NCI-H82 treated with DMSO at 0.1 percent for 48 hours (cell line): ENCODE data around the gene CHST13.

ENCODE experiments used
- DNase-seq: peaks from one replicate; lab custom pipeline; 2025; ENCODE audit not compliant: unreplicated experiment; lab: John Stamatoyannopoulos, UW

The CHST13 gene

GRCh38 chr3:126540342-126540849, 16.4 kb downstream of the CHST13 start:
- no peak for DNase-seq

- no peak for DNase-seq
These were observed 17.1 kb downstream of the CHST13 start for GRCh38 chr3:126540951-126541627.

GRCh38 chr3:126541628-126542339, 17.8 kb downstream of the CHST13 start:
- no peak for DNase-seq

DNA sequence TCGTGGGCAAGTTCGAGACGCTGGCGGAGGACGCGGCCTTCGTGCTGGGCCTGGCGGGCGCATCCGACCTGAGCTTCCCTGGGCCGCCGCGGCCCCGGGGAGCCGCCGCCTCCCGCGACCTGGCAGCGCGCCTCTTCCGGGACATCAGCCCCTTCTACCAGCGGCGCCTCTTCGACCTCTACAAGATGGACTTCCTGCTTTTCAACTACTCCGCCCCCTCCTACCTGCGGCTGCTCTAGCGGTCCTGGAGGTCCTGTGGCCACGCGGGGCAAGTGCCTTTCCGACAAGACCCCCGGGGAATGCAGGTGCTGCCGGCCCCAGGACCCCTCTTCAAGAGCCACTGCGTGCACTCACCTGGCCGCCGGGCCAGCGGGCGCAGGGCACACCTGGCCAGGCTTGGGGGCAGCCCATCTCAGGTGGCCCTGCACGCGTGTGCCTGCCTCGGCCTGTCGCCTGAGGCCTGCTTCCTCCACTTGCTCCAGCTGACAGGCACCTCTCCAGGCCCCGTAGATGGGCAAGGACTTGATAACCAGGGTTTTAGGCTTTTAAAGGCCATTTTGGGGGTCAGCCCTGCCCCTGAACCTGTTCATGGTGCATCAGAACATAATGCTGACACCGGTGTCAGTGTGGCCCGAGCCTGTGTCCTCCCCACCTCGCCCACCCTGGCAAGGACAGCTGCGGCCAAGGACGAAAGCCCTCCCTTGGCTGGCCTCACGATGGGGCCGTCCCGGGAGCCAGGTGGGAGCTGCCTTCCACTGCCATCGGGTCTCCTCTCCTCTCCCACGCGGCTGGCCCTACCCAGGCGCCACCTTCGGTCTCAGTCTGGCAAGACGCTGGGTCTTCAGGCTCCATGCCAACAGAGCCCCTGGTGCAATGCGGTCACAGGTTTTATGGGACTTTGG, 18.6 kb downstream of the CHST13 start:
- no peak for DNase-seq

- DNase-seq: no peak
These were observed 19.6 kb downstream of the CHST13 start for GRCh38 chr3:126543457-126544061.

- DNase-seq: no peak
These were observed 20.8 kb downstream of the CHST13 start for GRCh38 chr3:126544596-126545281.

DNA sequence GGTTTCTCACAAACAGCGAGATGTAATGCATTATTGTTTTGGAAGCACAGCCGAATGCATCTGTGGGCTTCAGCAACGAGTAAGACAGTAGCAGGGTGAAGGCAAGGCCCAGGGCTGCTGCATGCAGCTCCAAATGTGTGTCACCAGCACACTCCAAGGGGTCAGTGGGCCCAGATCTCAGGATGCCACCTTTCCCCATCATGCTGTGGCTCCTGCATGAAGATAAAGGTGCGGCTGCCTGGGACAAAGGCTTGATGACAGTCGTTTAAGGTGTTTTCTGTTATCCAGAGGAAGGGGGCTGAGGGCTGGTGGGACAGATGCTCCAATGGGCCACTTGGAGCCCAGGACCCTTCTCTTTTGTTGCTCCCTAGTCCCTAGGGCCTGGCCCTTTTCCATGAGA, 21.6 kb downstream of the CHST13 start:
- no peak for DNase-seq

- no peak for DNase-seq
These were observed 22.1 kb downstream of the CHST13 start for GRCh38 chr3:126546013-126546412.

DNA sequence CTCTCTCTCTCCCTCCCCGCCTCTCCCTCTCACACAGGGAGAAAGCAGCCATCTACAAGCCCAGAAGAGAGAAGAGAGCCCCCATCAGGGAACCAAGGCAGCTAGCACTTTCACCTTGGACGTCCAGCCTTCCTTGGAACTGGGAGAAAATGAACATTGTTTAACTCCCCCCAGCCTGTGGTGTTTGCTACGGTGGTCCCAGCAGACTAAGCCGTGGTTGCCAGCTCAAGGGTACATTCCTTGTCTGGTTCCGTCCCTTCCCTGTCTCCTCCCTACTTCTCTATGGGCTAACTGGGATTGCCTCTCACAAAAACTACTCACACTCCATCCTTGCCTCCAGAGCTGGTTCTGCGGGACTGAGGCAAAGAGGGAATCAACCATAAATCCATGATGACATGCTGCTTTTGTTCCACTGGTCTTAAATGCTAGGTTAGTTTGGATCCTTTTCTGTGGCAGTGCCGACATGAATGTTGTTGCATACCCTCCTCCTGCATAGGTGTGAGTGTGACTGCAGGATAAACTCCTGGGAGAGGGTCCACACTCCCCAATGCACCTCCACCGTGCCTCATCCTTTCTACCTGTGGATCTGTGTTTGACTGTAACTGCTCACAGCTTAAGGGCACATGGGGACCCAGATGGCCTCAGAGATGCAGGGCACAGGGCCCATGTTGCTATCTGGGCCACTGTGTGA, 22.7 kb downstream of the CHST13 start:
- no peak for DNase-seq

DNA sequence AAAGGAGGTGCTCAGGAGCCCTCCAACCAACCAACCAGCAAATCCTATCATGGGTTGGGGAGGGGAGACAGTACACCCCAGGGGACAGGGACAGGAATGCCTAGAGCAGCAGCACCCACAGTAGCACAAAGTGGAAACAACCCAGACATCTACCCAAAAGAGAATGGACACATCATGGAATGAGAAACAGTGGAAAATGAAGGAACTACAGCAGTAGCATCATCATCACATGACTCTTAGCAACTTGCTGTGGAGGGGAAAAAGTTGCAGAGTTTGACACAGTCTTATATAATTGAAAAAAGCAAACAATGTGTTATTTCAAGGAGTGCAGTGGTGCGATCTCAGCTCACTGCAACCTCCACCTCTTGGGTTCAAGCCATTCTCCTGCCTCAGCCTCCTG, 23.8 kb downstream of the CHST13 start:
- DNase-seq: no peak

- no peak for DNase-seq
These were observed 24.9 kb downstream of the CHST13 start for GRCh38 chr3:126548556-126549466.

- no peak for DNase-seq
These were observed 26.0 kb downstream of the CHST13 start for GRCh38 chr3:126549861-126550487.

GRCh38 chr3:126550488-126551051, 26.6 kb downstream of the CHST13 start:
- DNase-seq: no peak

GRCh38 chr3:126551121-126551838, 27.3 kb downstream of the CHST13 start:
- DNase-seq: no peak

- DNase-seq: no peak
These were observed 28.1 kb downstream of the CHST13 start for GRCh38 chr3:126551839-126552687.

DNA sequence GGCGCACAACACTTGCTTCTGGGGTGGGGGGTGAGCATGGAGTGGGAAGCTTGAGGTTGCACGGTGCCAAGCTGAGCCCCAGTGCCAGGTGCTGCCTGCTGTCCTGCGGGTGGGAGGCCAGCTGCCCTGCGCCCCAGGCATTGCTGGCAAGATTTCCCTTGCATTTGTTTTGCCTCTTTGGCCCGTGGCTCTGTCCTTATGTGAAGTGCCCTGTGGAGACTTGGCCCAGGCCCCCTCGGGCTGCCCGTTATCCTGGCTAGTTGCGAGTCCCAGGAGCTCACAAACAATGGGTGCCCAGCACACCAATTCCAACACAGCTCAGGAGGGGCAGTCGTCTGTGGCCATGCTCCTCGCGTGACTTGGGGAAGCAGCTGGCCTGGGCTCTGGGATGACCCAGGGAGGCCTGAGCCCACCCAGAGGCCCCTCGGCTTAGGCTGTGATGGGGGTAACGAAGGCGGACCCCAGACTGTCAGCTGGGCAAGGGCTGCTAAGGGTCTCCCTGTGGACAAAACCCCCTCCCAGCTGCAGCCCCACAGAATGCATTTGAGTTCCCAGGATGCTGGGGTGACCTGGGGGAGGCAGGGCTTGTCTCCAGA, 28.8 kb downstream of the CHST13 start:
- DNase-seq: no peak
